GM13977 (cell line): ENCODE measurements around the gene NR3C1.

ENCODE experiments used
- DNase-seq: peaks from one replicate; pipeline ENCODE4 v3.0.0; 2012; ENCODE audit warnings: low spot score
- CTCF ChIP-seq: IDR thresholded peaks from 2 replicates; pipeline ENCODE4 v1.5.1; 2012; ENCODE audit warnings: mild to moderate bottlenecking, control low read depth; ENCODE audit not compliant: insufficient read depth; ENCODE audit errors: extremely low read depth, missing control alignments
- in situ Hi-C: fragments of 300-500 bp; cut with MboI; formaldehyde crosslinking; loops from one replicate; pipeline ENCODE4 v1.12.0; 2022; ENCODE audit warnings: low sequenced_read_pairs, low pct_unique_long_range_greater_than_20kb, mixed read lengths, inconsistent platforms; ENCODE audit not compliant: unreplicated experiment

NR3C1 gene

GRCh38 chr5:143359869-143360268 is 43.6 kb downstream of the NR3C1 start:
- TF ChIP-seq CTCF: no peak
- in situ Hi-C loops: no loop called here

DNA sequence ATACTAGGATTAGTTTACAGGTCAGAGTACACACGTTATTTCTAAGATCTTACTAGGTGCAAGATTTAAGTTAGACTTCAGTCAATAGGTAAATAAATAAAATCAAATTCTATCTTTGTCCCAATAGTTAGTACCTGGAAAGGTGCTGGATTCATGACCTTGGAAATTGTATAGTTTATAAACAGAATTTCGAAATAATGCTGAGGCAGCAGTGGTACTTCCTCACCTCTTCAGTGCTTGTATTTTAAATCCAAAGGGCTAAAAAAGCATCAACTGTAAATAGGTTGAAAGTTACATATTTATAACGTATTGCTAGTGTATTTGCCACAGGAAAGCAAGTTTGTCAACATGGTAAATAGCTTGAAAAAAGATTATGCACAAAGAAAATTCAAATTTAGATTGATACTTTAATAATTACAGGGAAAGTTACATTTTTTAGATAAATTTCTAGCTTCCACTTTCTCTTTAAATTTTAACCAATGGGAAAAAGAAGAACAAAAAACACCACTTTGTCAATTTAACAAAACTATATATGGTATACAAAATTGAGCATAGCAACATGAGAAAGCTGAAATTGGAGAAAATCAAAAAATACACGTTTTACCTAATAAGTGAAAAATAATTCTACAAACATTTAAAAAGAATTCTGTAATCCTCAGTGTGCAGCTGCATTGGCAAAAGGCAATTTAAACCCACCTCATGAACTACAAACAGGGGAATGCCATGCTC is 46.5 kb downstream of the NR3C1 start:
- in situ Hi-C loops: no loop called here
- TF ChIP-seq CTCF: no peak
- no peak for DNase-seq

More at GRCh38 chr5:143359869-143360268, 43.6 kb downstream of the NR3C1 start:
- no peak for DNase-seq

- in situ Hi-C loops: no loop called here
- TF ChIP-seq CTCF: no peak
- no peak for DNase-seq
These were observed 47.8 kb downstream of the NR3C1 start for GRCh38 chr5:143355710-143356109.

- no peak for DNase-seq
These were observed 49.5 kb downstream of the NR3C1 start for GRCh38 chr5:143354025-143354424.

DNA sequence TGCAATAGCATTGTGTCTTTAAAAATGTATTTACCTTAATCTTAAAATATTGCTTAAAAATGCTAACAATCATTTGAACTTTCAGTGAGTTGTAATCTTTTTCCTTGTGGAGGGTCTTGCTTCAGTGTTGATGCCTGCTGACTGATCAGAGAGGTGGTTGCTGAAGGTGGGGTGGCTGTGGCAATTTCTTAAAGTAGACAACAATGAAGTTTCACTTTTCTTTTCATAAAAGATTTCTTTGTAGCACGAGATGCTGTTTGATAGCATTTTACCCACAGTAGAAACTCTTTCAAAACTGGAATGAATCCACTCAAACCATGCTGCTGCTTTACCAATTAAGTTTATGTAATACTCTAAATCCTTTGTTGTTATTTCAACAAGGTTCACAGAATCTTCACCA is 50.8 kb downstream of the NR3C1 start:
- no peak for DNase-seq
- in situ Hi-C loops: no loop called here
- TF ChIP-seq CTCF: no peak

More at GRCh38 chr5:143354025-143354424, 49.5 kb downstream of the NR3C1 start:
- in situ Hi-C loops: no loop called here
- TF ChIP-seq CTCF: no peak

GRCh38 chr5:143350751-143351602 is 52.5 kb downstream of the NR3C1 start:
- DNase-seq: peak; percentile 19
- no peak for TF ChIP-seq CTCF
- in situ Hi-C loops: no loop called here
